ENCODE results near the gene CFAP100. TPM values are rescaled to one million over a fixed set of nuclear protein-coding genes. Genes with fewer than 3 reads are reported as not detected.

Gene CFAP100
- total RNA-seq, 1 experiment from 2014 or later: not detected

DNA sequence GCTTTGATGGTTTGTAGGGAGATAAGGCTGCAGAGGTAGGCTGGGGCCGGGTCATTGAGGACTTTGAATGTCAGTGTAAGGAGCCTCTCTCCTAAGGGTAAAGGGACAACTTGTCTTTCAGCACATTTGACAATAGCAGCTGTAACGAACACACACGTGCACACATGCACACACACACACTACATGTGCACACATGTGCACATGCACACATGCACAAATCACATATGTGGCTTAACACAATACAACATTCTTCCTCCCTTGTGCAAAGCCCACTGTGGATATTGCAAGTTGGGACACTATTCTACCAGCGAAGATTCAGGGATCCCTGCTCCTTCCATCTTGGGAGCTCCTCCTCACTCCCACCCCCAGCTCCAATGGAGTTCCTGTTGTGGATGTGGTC, 1.1 kb upstream of the CFAP100 start:
- POLR2A ChIA-PET (ENCODE audit: unreplicated experiment): interaction anchor here (0.6 kb wide), 1 partner anchor 815 kb away, joined by 4 read pairs; no protein-coding TSS in a partner anchor
- intact Hi-C loops (cut with micrococcal nuclease; ENCODE audit: unreplicated experiment): no loop called here
- H3K9me2 ChIP-seq (ENCODE audit: insufficient read depth): no peaks in the 10 kb centered on the region
- BruUV-seq (replicated peaks): no TSS peak
- no peak overlapping the region for H3K4me2 ChIP-seq
- no peaks in the 10 kb centered on the region for H4K20me1 ChIP-seq (ENCODE audit: insufficient read depth)
- no peak overlapping the region for H3K4me3 ChIP-seq
- H3K4me1 ChIP-seq (replicated peaks; ENCODE audit: insufficient read depth): peaks cover 9% of the 10 kb centered on the region; the same call in 1 of the 2 replicates
- H3F3A ChIP-seq (ENCODE audit: insufficient read depth, low read depth): no peaks in the 10 kb centered on the region
- no peak for DNase-seq
- no peak overlapping the region for H2AFZ ChIP-seq
- H3K36me3 ChIP-seq (ENCODE audit: low read depth): no peaks in the 10 kb centered on the region
- TF ChIP-seq EZH2 (IDR thresholded peaks at IDR 0.05; ENCODE audit: low read depth): no peak
- TF ChIP-seq, protein P1, sequence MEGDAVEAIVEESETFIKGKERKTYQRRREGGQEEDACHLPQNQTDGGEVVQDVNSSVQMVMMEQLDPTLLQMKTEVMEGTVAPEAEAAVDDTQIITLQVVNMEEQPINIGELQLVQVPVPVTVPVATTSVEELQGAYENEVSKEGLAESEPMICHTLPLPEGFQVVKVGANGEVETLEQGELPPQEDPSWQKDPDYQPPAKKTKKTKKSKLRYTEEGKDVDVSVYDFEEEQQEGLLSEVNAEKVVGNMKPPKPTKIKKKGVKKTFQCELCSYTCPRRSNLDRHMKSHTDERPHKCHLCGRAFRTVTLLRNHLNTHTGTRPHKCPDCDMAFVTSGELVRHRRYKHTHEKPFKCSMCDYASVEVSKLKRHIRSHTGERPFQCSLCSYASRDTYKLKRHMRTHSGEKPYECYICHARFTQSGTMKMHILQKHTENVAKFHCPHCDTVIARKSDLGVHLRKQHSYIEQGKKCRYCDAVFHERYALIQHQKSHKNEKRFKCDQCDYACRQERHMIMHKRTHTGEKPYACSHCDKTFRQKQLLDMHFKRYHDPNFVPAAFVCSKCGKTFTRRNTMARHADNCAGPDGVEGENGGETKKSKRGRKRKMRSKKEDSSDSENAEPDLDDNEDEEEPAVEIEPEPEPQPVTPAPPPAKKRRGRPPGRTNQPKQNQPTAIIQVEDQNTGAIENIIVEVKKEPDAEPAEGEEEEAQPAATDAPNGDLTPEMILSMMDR (conservative IDR thresholded peaks at IDR 0.05): no peak
- no peaks in the 10 kb centered on the region for H3K27me3 ChIP-seq (ENCODE audit: insufficient read depth, low read depth)
- CTCF ChIA-PET: interaction anchor here (1.5 kb wide), 1 partner anchor 79 kb away, joined by 4 read pairs; no protein-coding TSS in a partner anchor
- no peak overlapping the region for H3K27ac ChIP-seq
- no peaks in the 10 kb centered on the region for H3K9me3 ChIP-seq (ENCODE audit: insufficient read depth, low read depth)
- no peaks in the 10 kb centered on the region for H3K79me2 ChIP-seq (ENCODE audit: low read depth)

DNA sequence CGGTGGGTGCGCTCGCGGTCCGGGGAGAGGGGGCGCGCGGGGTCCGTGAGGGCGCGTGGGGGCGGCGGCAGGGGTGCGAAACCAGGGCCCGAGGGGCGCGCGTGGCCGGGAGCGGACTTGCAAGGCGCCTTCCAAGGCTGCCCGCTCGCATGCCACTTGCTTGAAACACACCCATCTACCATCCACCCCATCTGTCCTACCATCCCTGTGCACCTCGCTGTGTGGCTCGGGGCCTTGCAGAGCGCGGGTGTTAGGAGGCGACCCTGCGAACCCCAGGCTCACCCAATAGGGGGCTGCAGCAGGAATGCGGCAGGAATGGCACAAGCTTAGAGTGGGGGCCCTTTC, 240 bp downstream of the CFAP100 start:
- no peak overlapping the region for H3K4me3 ChIP-seq
- H3K27ac ChIP-seq: no peak overlapping the region
- H4K20me1 ChIP-seq (ENCODE audit: insufficient read depth): no peaks in the 10 kb centered on the region
- TF ChIP-seq, protein P1 (conservative IDR thresholded peaks at IDR 0.05): no peak
- H3K79me2 ChIP-seq (ENCODE audit: low read depth): no peaks in the 10 kb centered on the region
- peaks cover 11% of the 10 kb centered on the region for H3K4me1 ChIP-seq (replicated peaks; ENCODE audit: insufficient read depth)
- ChIA-PET CTCF (interaction anchor here (0.6 kb wide), 1 partner anchor 926 kb away, joined by 3 read pairs; no protein-coding TSS in a partner anchor), POLR2A (ENCODE audit: unreplicated experiment) (no interaction called here)
- BruUV-seq (replicated peaks): no TSS peak
- H2AFZ ChIP-seq: no peak overlapping the region
- no peaks in the 10 kb centered on the region for H3K36me3 ChIP-seq (ENCODE audit: low read depth)
- H3K27me3 ChIP-seq (ENCODE audit: insufficient read depth, low read depth): no peaks in the 10 kb centered on the region
- no peak overlapping the region for H3K4me2 ChIP-seq
- no peak for DNase-seq
- intact Hi-C loops (cut with micrococcal nuclease; ENCODE audit: unreplicated experiment): no loop called here
- H3F3A ChIP-seq (ENCODE audit: insufficient read depth, low read depth): peaks cover 10% of the 10 kb centered on the region; the same call in 1 of the 2 replicates
- H3K9me2 ChIP-seq (ENCODE audit: insufficient read depth): no peaks in the 10 kb centered on the region
- no peaks in the 10 kb centered on the region for H3K9me3 ChIP-seq (ENCODE audit: insufficient read depth, low read depth)

DNA sequence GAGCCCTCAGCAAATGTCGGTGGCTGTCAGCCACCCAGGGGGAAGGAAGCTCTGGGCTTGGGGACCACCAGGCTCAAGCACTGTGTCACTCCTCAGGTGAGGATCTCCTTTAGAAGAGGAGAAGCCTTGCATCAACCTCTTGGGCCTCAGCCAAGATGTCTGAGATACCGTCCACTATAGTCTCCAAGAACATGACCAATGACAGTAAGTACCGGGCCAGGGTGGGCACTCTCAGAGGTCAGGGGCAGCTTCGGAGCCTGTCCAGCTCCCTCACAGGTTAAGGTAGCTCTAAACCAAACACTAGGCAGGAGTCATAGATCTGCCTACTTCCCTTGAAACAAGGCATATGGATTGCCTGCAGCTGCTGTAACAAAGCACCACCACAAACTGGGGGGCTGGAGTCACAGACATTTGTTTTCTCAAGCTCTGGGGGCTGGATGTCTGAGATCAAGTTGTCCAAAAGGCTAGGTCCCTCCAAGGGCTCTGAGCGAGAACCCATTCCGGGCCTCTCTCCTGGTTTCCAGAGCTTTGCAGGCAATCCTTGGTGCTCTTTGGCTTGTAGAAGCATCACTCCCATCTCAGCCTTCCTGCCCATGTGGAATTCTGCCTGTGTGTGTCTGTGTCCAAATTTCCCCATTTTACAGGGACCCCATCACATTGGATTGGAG, 1.3 kb downstream of the CFAP100 start:
- Histone ChIP-seq H3K4me3 (no peak overlapping the region), H3K27ac (no peak overlapping the region), H3K9me2 (ENCODE audit: insufficient read depth) (no peaks in the 10 kb centered on the region), H3F3A (ENCODE audit: insufficient read depth, low read depth) (peaks cover 13% of the 10 kb centered on the region; the same call in 1 of the 2 replicates), H3K36me3 (ENCODE audit: low read depth) (no peaks in the 10 kb centered on the region), H3K79me2 (ENCODE audit: low read depth) (no peaks in the 10 kb centered on the region), H4K20me1 (ENCODE audit: insufficient read depth) (no peaks in the 10 kb centered on the region), H2AFZ (no peak overlapping the region), H3K4me1 (replicated peaks; ENCODE audit: insufficient read depth) (peaks cover 14% of the 10 kb centered on the region), H3K9me3 (ENCODE audit: insufficient read depth, low read depth) (no peaks in the 10 kb centered on the region), H3K4me2 (no peak overlapping the region), H3K27me3 (ENCODE audit: insufficient read depth, low read depth) (no peaks in the 10 kb centered on the region)
- POLR2A ChIA-PET (ENCODE audit: unreplicated experiment): interaction anchor here (0.7 kb wide), 1 partner anchor 198 kb away, joined by 3 read pairs; no protein-coding TSS in a partner anchor
- intact Hi-C loops (cut with micrococcal nuclease; ENCODE audit: unreplicated experiment): no loop called here
- TF ChIP-seq EZH2 (IDR thresholded peaks at IDR 0.05; ENCODE audit: low read depth): no peak
- TF ChIP-seq, protein P1 (conservative IDR thresholded peaks at IDR 0.05): no peak
- CTCF ChIA-PET: no interaction called here
- no peak for DNase-seq
- no TSS peak for BruUV-seq (replicated peaks)

Data from PC-9 (cell line).